HG02885 (cell line): Measurements from ENCODE around the gene RAB40C.

Experiments used
- ATAC-seq: cut with Tn5 transposase; IDR thresholded peaks from one replicate; pipeline ENCODE4 v1.9.1; 2021; ENCODE audit warnings: mild to moderate bottlenecking; ENCODE audit not compliant: unreplicated experiment, poor library complexity

RAB40C gene

DNA sequence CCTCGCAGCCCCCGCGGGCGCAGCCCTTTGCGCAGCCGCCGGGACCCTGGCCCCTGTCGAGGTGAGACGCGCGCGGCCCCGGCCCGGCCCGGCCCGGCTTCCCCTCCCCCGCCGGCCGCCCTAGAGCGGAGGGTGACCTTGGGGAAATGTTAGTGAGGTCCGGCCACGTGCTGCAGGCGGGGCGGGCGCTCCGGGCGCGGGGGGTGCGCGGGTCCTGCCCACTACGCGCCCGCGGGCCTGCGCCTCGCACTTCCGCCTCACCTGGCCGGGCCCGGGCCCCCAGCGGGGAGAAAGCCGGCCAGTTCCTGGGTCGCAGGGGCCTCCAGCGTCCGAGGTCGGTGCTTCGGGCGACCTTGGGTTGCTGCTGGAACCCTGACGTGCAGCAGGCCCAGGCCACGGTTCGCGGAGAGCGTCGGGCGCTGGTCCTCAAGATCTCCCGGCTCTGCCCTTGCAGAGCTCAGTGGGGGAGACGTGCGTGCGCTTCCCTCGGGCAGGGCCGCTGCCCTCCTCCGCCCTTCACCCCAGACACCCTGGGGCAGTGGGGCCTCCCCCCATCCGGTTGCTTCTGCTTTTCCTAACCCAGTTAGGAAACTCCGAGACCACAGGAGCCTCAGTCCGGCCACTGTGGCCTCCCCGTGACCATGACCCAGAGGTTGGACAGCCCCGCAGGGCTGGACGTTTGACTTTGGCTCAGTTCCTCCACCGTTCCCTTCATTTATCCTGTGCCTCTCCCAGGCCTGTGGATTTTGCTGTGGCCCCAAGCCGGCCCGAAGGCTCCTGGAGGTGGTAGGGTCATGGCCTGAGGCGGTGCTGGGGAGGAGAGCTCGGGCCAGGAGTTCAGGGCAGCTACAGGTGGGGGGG lies 52.6 kb downstream of the RAB40C start:
- ATAC-seq: peak; percentile 50

DNA sequence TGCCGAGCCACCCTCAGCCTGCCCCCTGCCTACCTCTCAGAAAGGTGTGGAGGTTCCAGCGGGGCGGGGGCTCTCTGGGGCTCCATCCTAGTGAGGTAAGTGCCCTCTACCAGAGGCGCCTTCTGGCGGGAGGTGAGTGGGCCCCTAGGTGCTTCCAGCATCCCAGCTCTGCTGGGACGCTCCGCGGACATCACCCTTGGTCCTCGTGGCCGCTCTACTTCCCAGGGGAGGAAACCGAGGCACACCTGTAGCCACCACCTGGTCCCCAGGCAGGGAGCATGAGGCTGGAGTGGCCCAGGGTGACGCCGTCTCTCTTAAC lies 53.1 kb downstream of the RAB40C start:
- ATAC-seq: no peak

DNA sequence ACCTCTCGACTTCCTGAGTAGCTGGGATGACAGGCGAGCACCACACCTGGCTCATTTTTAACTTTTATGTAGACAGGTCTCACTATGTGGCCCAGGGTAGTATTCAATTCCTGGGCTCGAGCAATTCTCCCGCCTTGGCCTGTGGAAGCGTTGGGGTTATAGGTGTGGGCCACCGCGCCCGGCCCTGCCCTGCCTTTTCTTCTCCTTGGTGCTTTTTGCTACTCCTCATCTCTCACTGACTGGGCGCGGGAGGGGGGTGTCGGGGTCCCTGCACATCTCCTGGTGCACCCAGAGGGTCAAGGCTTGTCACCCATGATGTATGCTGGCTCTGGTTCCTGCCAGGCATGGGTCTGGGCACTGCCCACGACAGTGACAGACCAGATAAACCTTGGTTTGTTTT lies 54.7 kb downstream of the RAB40C start:
- no peak for ATAC-seq

DNA sequence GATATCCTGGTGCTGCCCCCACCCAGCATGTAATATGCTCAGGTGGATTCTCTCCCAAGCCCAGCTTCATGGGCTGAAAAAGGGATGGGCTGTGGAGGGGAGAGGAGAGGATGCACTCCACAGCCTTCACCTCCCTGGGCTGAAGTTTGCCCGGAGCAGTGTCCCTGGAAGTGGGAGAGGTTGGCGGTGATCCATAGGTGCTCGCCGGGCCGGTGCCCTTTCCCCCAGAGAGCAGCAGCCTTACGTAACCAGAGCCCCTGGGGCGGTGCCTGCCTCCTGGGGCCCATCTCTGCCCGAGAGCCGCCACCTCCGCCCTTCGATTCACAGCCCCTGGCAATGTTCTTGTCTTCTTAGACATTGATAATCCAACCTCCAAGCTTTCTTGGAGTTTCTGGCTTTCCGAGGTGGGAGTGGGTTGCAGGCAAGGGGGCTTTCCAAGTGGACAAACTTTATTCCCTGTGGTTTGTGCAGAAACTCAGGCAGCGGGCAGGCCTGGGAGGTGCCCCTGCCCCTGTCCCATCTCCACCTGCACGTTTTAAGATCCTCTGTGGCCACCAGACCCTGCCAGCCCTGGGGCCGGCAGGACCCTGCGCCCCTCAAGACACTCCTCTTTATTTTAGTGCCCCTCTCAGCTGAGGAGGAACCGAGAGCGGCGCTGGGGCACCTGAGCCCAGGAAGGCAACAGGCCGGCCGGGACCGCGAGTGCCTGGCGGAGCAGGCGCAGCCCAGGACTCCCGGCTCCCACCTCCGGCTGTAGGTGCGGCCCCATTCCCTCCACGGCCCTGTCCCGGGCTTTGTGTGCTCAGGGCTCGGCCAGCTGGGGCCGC lies 56.2 kb downstream of the RAB40C start:
- no peak for ATAC-seq

DNA sequence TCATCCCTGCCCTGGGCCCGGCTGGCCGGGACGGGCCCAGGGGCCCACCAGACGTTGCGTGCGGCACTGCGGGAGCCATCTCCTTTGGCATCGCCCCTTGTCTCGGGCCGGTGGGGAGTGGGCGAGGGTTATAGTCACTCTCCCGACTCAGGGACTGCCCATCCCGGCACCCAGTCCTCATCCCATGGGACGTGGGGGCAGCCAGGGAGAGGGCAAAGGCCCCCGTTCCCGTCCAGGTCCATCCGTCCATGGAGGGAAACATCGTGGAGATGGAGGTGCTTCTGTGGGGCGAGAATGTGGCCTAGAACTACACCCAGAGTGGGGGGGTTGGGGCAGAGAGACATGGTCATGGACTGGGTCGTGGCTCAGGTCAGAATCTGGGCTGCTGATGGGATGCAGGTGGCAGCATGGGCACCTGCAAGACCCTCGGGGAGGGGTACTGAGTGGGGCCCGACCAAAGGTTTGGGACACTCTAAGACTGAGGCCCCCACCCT lies 56.9 kb downstream of the RAB40C start:
- ATAC-seq: no peak

DNA sequence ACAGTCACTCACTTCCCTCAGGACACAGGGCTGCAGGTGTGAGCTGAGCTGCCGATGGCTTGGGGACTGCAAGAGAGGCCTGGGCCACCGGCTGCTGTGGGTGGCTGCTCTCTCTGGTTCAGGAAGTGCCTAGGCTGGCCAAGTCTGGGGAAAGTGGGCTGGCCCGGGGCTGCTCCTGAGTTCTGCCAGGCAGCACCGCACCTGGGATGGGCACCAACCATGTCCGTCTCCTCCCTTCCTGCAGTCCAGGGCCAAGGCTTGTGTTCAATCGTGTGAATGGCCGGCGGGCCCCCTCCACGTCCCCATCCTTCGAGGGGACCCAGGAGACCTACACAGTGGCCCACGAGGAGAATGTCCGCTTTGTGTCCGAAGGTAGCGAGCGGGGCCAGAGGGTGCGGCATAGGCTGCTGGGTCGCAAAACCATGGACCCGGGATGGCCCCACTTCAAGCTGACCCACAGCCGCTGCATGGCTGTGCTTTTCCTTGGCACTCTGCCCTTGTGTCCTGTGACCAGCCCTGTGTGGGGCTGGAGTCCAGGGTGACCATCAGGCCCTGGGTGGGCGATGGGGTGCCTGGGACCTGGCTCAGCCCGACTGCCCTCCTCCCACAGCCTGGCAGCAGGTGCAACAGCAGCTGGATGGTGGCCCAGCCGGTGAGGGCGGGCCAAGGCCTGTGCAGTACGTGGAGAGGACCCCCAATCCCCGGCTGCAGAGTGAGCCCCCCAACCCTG lies 57.5 kb downstream of the RAB40C start:
- no peak for ATAC-seq

DNA sequence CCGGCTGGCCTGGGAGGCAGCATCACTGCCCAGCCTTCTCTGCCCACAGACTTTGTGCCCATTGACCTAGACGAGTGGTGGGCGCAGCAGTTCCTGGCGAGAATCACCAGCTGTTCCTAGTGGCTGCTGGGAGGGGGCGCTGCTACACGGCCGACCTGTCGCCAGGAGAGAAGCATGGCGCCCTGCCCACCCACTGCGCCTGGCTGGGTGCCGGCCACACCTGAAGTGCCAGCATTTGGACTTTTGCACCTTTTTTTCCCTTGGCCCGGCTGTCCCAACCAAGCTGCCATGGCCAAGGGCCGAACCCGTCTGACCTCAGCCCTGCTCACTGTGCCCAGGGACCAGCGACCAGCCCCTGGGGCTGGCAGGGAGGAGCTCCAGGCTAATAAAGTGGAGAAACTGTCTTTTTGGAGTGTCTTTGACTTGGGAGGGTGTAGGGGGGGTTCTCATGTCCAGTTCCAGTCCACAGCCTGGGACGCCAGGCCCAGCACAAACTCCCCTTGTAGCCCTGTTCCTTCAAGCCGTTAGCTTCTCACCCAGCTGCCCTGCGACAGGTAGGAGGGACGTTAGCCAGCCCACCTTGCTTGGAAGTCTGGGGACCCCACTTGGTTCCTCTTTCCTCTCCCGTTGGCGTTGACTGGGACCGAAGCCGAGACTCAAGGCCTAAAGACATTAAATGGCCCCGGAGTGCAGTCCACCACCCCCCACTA lies 58.4 kb downstream of the RAB40C start:
- ATAC-seq: no peak

DNA sequence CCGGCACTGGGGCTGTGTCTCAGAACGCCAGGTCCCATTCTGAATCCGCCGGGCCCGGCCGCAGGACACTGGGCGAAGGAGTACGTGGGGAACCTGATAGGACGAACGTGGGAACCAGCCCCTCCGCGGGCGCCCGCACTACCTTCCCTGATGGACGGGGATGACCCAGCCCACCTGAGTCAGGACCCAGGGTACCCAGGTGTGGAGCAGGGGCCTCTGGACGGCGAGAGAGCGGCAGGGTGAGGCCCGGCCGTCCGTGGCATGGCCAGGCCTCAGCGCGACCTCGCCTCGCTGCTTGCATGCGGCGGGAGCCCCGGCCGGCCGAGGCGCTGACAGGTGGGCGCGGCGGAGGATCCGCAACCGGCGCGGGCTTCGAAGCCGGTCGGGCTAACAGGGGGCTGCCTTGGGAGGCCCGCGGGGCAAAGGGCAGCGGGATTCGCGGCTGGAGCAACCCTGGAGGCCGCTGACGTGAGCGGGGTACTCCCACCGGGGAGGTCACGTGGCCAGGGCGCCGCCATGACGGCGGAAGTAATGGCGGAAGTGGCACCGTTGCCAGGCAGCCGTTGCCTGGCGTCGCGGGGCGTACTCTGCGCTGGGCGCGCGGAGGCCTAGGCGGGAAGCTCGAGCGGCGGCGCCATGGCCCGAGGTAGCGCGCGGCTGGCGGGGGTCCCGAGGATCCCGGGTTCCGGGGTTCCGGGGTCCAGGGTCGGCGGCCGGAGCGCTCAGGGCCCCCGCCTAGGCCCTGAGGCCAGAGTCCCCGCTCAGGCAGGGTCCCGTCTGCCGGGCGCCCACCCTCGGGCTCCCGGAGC lies 59.1 kb downstream of the RAB40C start, which contains the start of gene WDR90:
WDR90 (plus strand) TSS at position 585 of the 809 bp plus-strand sequence; CDS start at position 637, 52 bp downstream.
- ATAC-seq: peak; percentile 79

DNA sequence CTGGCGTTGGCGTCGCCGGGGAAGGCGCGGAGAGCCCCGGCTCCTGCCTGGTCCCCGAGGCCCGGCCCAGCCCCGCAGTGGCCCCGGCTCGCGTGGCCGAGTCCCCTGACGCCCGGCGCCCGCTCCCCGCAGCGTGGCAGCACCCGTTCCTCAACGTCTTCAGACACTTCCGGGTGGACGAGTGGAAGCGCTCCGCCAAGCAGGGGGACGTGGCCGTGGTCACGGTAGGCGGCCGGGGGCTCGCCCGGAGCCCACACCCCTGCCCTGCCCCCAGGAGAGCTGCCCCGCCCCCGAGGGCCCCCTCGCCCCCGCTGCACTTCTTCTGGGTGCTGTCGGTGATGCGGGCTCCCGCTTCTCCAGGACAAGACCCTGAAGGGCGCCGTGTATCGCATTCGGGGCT lies 59.8 kb downstream of the RAB40C start:
- ATAC-seq: peak; percentile 23

DNA sequence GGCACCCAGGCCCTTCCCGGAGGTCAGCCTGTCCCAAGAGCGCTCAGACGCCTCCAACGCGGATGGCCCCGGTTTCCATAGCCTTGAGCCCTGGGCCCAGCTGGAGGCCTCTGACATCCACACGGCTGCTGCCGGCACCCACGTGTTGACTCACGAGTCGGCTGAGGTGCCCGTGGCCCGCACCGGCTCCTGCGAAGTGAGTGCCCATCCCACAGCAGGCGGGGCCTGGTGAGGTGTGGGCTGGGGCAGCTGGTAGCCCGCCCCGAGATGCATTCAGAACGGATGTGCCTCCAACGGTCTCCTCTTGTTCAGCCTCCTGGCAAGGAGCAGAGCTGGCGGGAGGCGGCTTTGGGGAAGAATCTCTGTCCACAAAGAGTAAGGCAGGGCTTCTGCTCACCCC lies 62.0 kb downstream of the RAB40C start:
- no peak for ATAC-seq

DNA sequence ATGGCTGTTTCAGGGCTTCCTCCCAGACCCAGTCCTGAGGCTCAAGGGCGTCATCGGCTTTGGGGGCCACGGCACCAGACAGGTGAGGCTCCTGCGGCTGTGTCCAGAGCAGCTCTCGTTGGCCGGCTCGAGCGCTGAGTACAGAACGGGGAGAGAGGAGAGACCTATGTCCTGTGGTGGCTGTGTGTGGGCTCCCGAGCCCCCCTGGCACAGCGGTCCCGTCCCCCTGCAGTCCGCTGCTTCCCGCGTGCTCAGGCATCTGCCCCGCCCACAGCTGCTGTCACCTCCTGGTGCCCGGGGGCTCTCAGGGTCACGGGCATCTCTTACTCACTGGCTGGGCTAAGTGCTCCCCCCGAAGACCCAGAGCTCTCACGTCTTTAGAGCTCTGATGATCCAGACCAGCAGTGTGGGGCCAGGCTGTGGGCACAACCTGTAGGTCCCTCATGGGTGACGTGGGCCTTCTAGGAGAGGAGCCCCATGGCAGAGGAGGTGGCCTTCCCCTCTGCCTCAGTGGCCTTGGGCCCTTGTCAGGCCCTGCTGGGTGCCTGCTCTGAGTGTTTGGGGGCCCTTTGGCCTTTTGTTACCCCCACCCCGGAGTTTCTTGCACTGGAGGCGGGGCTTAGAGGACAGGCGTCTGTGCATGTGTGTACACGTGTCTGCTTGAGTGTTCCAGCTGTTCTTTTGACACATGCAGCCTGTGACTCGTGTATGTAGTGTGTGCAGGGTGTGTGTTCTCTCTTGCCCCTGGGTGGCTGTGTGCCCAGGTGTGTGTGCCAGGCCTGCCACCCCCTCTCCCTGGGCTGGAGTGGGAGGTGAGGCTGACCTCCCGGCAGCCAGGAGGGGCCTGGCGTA lies 62.8 kb downstream of the RAB40C start:
- no peak for ATAC-seq

DNA sequence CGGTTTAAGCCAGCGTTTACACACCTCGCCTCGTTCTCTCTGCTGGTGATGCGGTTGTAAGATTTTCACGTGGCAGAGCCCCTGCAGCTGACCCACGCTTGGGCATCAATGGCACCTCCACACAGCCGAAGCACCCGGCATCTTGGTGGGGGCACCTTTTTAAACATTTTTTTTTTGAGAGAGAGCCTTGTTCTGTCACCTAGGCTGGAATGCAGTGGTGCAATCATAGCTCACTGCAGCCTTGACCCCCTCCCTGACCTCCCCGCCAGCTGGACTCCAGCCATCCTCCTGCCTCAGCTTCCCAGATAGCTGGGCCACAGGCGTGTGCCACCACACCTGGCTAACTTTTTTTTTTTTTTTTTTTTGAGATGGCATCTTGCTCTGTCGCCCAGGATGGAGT lies 64.2 kb downstream of the RAB40C start:
- no peak for ATAC-seq

DNA sequence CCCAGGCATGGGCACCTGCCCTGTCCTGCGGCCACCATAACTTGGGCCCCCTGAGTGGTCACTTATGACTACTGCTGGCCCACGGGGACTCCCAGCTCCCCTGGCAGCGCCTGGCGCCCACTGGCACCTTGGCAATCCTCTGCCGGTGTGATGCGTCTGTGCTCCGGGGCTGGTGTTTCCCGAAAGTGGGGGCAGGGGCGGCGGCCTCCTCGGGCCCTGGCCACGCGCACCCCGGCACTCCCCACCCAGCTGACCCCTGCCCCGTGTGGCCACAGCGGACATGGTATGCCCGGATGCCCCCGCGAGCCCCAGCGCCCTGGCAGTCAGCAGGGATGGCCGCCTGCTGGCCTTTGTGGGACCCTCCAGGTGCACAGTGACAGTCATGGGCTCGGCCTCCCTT lies 67.6 kb downstream of the RAB40C start:
- no peak for ATAC-seq

DNA sequence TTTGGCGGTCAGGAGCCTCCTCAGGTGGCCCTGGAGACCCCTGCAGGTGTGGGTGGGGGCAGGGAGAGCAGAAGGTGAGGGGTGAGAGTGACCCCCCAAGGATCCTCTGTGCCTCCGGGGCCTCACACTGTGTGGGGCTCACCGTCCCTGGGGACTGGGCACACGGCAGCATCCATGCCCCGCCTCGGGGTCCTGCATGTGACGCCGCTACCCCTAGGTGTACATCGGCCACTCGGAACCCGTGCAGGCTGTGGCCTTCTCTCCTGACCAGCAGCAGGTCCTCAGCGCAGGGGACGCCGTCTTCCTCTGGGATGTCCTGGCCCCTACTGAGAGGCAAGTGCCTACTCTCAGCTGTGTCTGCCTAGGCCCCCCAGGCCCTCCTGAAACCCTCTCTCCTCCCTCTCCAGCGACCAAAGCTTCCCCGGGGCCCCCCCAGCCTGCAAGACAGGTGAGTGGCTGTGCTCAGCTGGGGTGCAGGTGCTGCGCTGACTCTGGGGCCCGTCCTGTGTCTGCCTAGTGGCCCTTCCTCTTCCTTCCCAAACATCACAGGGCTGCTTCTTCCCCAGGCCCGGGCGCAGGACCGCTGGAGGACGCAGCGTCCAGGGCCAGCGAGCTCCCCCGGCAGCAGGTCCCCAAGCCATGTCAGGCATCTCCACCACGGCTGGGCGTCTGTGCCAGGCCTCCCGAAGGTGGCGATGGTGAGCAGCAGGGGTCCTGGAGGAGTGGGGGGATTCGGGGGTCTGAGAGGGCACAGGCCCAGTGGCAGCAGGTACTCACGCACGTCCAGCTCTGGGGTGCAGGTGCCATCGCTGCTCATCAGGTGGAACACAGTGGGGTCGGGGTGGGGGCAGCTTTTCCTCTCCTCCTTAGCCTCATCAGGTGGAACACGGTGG lies 69.1 kb downstream of the RAB40C start:
- no peak for ATAC-seq

DNA sequence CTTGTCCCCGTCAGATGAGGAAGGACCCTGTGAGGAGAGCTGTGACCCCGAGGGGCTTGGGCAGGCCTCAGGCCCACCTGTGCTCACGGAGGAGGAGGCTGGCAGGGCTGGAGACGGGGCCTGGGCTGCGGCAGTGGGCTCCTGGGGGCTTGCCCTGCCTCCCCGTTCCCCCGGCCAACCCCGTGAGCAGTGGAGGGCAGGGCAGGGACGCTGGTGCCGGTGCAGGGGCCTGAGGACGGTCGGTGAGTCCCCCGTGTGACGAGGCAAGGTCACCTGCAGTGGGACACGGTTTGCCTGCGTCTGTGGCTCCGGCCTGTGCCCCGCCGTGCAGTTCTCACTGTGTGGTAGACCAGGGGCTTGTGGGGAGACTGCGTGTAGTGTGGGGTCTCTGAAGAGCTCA lies 69.8 kb downstream of the RAB40C start:
- no peak for ATAC-seq

DNA sequence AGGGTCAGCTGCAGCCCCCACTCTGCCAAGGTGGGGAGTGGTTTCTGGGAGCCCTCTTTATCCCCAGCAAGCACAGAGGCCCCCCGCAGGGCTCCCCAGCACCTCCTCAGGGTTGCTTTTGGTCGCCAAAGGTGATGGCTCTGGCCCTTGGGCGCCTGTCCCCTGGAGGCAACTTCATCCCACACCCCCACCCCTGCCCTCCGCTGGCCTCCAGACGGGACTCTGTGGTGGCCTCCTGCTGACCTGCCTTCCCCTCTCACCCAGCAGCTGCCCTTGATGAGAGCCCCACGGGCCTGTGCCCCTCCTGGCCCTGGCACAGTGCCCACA lies 70.2 kb downstream of the RAB40C start:
- ATAC-seq: no peak

DNA sequence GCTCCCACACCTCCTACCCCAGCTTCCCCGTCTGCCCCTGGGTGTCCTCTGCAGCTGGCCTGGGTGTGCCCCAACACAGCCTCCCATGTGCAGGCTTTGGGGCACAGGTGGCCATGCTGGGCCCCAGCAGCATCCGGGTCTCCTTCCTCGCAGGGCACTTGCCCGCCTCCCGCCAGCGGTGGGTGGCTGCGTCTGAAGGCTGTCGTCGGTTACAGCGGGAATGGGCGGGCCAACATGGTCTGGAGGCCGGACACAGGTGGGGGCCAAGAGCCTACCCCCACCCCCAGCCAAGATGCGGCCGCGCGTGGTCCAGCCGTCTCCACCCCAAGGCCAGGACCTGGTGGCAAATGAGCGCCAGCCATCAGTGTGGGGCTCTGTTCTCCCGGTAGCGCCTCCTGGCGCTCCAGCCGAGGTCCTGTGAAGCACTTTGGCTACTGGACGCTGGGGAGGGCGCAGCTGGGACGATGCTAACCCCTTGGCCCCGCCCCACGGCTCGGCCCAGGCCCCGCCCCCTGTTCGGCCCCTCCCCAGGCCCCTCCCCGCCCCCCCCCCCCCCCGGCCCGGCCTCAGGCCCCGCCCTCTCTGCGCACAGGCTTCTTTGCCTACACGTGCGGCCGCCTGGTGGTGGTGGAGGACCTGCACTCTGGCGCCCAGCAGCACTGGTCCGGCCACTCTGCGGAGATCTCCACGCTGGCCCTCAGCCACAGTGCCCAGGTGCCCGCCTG lies 70.8 kb downstream of the RAB40C start:
- peak; percentile 65 for ATAC-seq
